Osteocyte (in vitro differentiated cells): ENCODE measurements around the gene BDH1. TPM values are rescaled to one million over a fixed set of nuclear protein-coding genes. Genes with fewer than 3 reads are reported as not detected.

ENCODE experiments used
- DNase-seq: peaks from one replicate; pipeline ENCODE4 v3.0.0; 2021; ENCODE audit warnings: mixed read lengths; ENCODE audit not compliant: unreplicated experiment; ENCODE audit errors: extremely low spot score
- H3K27ac Mint-ChIP-seq: one replicate; pipeline ENCODE4 v1.8.0; 2021; ENCODE audit warnings: mild to moderate bottlenecking, mixed read lengths; ENCODE audit not compliant: unreplicated experiment
- H3K27me3 Mint-ChIP-seq: one replicate; pipeline ENCODE4 v1.8.0; 2021; ENCODE audit warnings: mixed read lengths; ENCODE audit not compliant: unreplicated experiment
- H3K36me3 Mint-ChIP-seq: one replicate; pipeline ENCODE4 v1.8.0; 2021; ENCODE audit warnings: mixed read lengths; ENCODE audit not compliant: unreplicated experiment
- H3K4me1 Mint-ChIP-seq: one replicate; pipeline ENCODE4 v1.8.0; 2021; ENCODE audit warnings: mixed read lengths; ENCODE audit not compliant: unreplicated experiment
- H3K4me3 Mint-ChIP-seq: one replicate; pipeline ENCODE4 v1.8.0; 2021; ENCODE audit warnings: mild to moderate bottlenecking, moderate library complexity, mixed read lengths; ENCODE audit not compliant: unreplicated experiment
- H3K9me3 Mint-ChIP-seq: one replicate; pipeline ENCODE4 v1.8.0; 2021; ENCODE audit warnings: mixed read lengths; ENCODE audit not compliant: unreplicated experiment
- CTCF ChIP-seq: fragments of 200-600 bp; sonication (generic); IDR thresholded peaks from 2 replicates; pipeline ENCODE4 v1.5.0; 2021; ENCODE audit warnings: antibody characterized with exemption, mild to moderate bottlenecking, moderate library complexity
- total RNA-seq: library from RNA; stranded (reverse); gene quantifications from 2 replicates; pipeline ENCODE4 v1.2.1, GENCODE V29; 2021

BDH1 gene
- total RNA-seq, 1 donor from 2014 or later: 12.1 TPM

GRCh38 chr3:197465197-197465995 lies 90.4 kb downstream of the BDH1 start:
- Mint-ChIP-seq H3K9me3 (no peaks in the 10 kb centered on the region), H3K27ac (peak overlapping the region; percentile 77), H3K36me3 (no peaks in the 10 kb centered on the region), H3K4me3 (no peak overlapping the region), H3K4me1 (peaks cover 52% of the 10 kb centered on the region), H3K27me3 (no peaks in the 10 kb centered on the region)
- DNase-seq: no peak
- TF ChIP-seq CTCF: no peak

DNA sequence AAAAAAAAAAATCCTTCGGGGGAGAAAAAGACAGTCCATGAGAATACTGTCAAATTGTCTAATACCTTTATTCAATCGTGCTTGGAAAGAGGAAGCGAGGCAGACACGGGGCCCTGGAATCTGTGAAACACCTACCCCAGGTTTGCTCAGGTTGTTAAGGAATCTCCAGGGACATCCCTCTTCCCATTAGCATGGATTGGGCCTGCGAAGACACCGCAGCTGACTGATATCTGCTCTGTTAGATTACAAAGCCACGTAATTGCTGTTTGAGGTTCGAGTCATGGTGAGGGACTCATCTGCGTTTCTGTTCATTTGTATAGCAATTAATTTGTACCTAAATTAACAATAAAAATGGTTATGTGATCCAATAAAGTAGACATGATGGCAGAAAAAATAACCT lies 91.0 kb downstream of the BDH1 start:
- H3K27ac Mint-ChIP-seq: peak overlapping the region; percentile 73
- peaks cover 52% of the 10 kb centered on the region for H3K4me1 Mint-ChIP-seq
- H3K9me3 Mint-ChIP-seq: no peaks in the 10 kb centered on the region

DNA sequence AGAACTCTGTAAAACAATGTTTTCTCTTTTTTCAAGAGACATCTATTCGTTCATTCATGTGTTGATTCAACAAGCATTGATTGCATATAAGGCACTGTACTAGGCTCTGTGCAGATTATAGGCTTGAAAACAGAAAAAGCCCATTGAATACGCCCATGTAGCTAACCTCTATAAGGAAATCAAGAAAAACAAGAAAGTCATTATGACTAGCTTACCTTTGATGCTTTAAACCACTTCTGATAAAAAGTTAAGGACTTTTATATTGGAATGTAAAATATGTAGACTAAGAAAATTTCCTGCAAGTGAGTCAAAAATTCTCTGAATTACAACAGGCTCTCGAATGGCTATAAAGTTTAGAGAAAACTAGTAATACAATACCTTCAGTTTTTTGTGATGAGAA lies 92.5 kb downstream of the BDH1 start:
- TF ChIP-seq CTCF: no peak
- no peak for DNase-seq
- Mint-ChIP-seq H3K27ac (peak overlapping the region; percentile 32), H3K36me3 (no peaks in the 10 kb centered on the region), H3K4me3 (no peak overlapping the region), H3K4me1 (peaks cover 42% of the 10 kb centered on the region), H3K27me3 (no peaks in the 10 kb centered on the region), H3K9me3 (no peaks in the 10 kb centered on the region)

More for the DNA sequence above, 91.0 kb downstream of the BDH1 start:
- no peak for TF ChIP-seq CTCF
- H3K4me3 Mint-ChIP-seq: no peak overlapping the region
- DNase-seq: no peak
- no peaks in the 10 kb centered on the region for H3K36me3 Mint-ChIP-seq
- no peaks in the 10 kb centered on the region for H3K27me3 Mint-ChIP-seq

GRCh38 chr3:197462808-197463207 lies 93.0 kb downstream of the BDH1 start:
- no peak overlapping the region for H3K4me3 Mint-ChIP-seq
- H3K36me3 Mint-ChIP-seq: no peaks in the 10 kb centered on the region
- no peak for DNase-seq
- no peak for TF ChIP-seq CTCF
- no peak overlapping the region for H3K27ac Mint-ChIP-seq
- peaks cover 37% of the 10 kb centered on the region for H3K4me1 Mint-ChIP-seq
- H3K9me3 Mint-ChIP-seq: no peaks in the 10 kb centered on the region
- no peaks in the 10 kb centered on the region for H3K27me3 Mint-ChIP-seq

DNA sequence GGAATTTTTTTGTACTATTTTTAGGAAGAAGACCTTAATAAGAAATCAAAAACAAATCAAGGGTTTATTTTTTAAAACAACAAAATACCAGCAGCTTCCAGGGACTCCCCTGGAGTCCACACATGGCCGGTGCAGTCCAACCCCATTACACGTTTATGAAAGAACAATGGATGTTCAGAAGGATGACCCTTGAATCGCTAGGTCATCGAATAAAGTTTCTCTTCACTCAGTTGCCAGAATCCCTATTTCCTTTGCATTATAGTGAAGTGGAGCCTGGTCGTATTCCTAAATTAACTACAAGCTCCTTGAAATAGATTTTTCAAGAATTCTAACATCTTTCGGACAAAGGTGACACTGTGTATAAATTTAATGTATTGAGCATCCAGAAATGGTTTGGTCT lies 95.1 kb downstream of the BDH1 start:
- Mint-ChIP-seq H3K9me3 (no peaks in the 10 kb centered on the region), H3K4me1 (peaks cover 33% of the 10 kb centered on the region)

More for the DNA sequence above, 95.1 kb downstream of the BDH1 start:
- H3K36me3 Mint-ChIP-seq: no peaks in the 10 kb centered on the region
- no peak for DNase-seq
- no peaks in the 10 kb centered on the region for H3K27me3 Mint-ChIP-seq
- TF ChIP-seq CTCF: no peak
- H3K27ac Mint-ChIP-seq: peak overlapping the region; percentile 23
- H3K4me3 Mint-ChIP-seq: no peak overlapping the region
